Neural progenitor cell (in vitro differentiated cells): ENCODE results near the gene USP49. TPM values are rescaled to one million over a fixed set of nuclear protein-coding genes. Genes with fewer than 3 reads are reported as not detected.

Experiments
- DNase-seq: peaks from one replicate; pipeline ENCODE4 v3.0.0-alpha.2; 2016; ENCODE audit warnings: low spot score
- H2AFZ ChIP-seq: fragments of 200-600 bp; sonication (generic); replicated peaks from 2 replicates; pipeline ENCODE4 v1.6.1; 2016; ENCODE audit warnings: antibody characterized with exemption
- H3F3A ChIP-seq: fragments of 200-600 bp; sonication (generic); 2 replicates; pipeline ENCODE4 v1.6.1; 2016; ENCODE audit warnings: antibody characterized with exemption, low read depth
- H3K27ac ChIP-seq: fragments of 200-600 bp; sonication (generic); 2 replicates; pipeline ENCODE4 v1.5.1; 2016; ENCODE audit warnings: mild to moderate bottlenecking
- H3K27me3 ChIP-seq: fragments of 200-600 bp; sonication (generic); 2 replicates; pipeline ENCODE4 v1.6.1; 2016; ENCODE audit warnings: mild to moderate bottlenecking, moderate library complexity
- H3K36me3 ChIP-seq: fragments of 200-600 bp; sonication (generic); 2 replicates; pipeline ENCODE4 v1.5.1; 2016
- H3K4me1 ChIP-seq: fragments of 200-600 bp; sonication (generic); 2 replicates; pipeline ENCODE4 v1.6.1; 2016; ENCODE audit warnings: mixed run types
- H3K4me2 ChIP-seq: fragments of 200-600 bp; sonication (generic); 2 replicates; pipeline ENCODE4 v1.6.1; 2016
- H3K4me3 ChIP-seq: fragments of 200-600 bp; sonication (generic); 2 replicates; pipeline ENCODE4 v1.5.1; 2016
- H3K79me2 ChIP-seq: fragments of 200-600 bp; sonication (generic); 2 replicates; pipeline ENCODE4 v1.6.1; 2016; ENCODE audit warnings: low read depth
- H3K9ac ChIP-seq: fragments of 200-600 bp; sonication (generic); 2 replicates; pipeline ENCODE4 v1.6.1; 2016
- H3K9me3 ChIP-seq: fragments of 200-600 bp; sonication (generic); 2 replicates; pipeline ENCODE4 v1.5.1; 2016; ENCODE audit warnings: low read depth
- H4K20me1 ChIP-seq: fragments of 200-600 bp; sonication (generic); 2 replicates; pipeline ENCODE4 v1.6.1; 2016; ENCODE audit warnings: low read depth
- H3K27ac Mint-ChIP-seq: 3 replicates; pipeline ENCODE4 v1.8.0; 2021; ENCODE audit warnings: mixed read lengths
- H3K27me3 Mint-ChIP-seq: 2 replicates; pipeline ENCODE4 v1.8.0; 2022; ENCODE audit warnings: low read depth, mild to moderate bottlenecking, inconsistent platforms, moderate library complexity, mixed read lengths; ENCODE audit not compliant: insufficient read depth
- H3K36me3 Mint-ChIP-seq: 3 replicates; pipeline ENCODE4 v1.8.0; 2021; ENCODE audit warnings: mixed read lengths
- H3K4me1 Mint-ChIP-seq: 3 replicates; pipeline ENCODE4 v1.8.0; 2021; ENCODE audit warnings: mixed read lengths
- H3K4me3 Mint-ChIP-seq: 3 replicates; pipeline ENCODE4 v1.8.0; 2021; ENCODE audit warnings: mild to moderate bottlenecking, moderate library complexity, mixed read lengths
- H3K9me3 Mint-ChIP-seq: 3 replicates; pipeline ENCODE4 v1.8.0; 2020; ENCODE audit warnings: mixed read lengths
- CTCF ChIP-seq: fragments of 200-600 bp; sonication (generic); IDR thresholded peaks from 2 replicates; pipeline ENCODE4 v1.5.1; 2017; ENCODE audit warnings: antibody characterized with exemption, mild to moderate bottlenecking
- EZH2 ChIP-seq: fragments of 200-600 bp; sonication (generic); IDR thresholded peaks from 2 replicates; pipeline ENCODE4 v1.6.1; 2017; ENCODE audit warnings: antibody characterized with exemption, mild to moderate bottlenecking, moderate library complexity
- EZH2phosphoT487 ChIP-seq: fragments of 200-600 bp; sonication (generic); IDR thresholded peaks from 2 replicates; pipeline ENCODE4 v1.6.1; 2017; ENCODE audit warnings: antibody characterized with exemption
- total RNA-seq: library from RNA; depleted of rRNA; stranded (reverse); fragments of >200 nt; gene quantifications from 2 replicates; pipeline ENCODE4 v1.2.3, GENCODE V29; 2015; ENCODE audit warnings: low replicate concordance

Gene USP49
- total RNA-seq, 1 donor from 2014 or later = 25.0 TPM

DNA sequence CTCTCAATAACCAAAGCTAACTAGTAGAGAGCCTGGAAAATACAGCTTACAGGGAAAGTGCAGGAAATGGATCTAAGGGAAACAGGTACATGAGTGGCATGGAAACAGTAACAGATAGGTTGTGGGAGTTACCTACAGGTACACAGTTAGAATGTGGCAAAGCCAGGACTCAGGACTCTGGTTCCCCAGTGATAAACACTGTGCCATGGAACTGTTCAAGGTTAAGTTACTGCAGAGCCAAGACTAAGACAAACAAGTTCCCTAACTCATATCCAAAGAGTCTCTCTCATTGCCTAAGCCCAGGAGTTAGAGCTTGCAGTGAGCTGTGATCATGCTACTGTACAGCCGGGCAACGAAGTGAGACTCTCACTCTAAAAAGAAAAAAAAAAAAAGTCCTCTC, 19.2 kb upstream of the USP49 start:
- H3K36me3 Mint-ChIP-seq = peaks cover 4% of the 10 kb centered on the region
- H3K27ac Mint-ChIP-seq = no peak overlapping the region
- peaks cover 3% of the 10 kb centered on the region for H3K27me3 Mint-ChIP-seq
- Histone ChIP-seq H3K4me1 (no peaks in the 10 kb centered on the region), H3F3A (no peaks in the 10 kb centered on the region), H3K79me2 (peaks cover 39% of the 10 kb centered on the region), H3K9ac (no peak overlapping the region), H3K36me3 (no peaks in the 10 kb centered on the region), H3K4me3 (no peak overlapping the region), H3K27me3 (no peaks in the 10 kb centered on the region), H2AFZ (no peak overlapping the region), H4K20me1 (peaks cover 11% of the 10 kb centered on the region), H3K4me2 (no peak overlapping the region), H3K9me3 (no peaks in the 10 kb centered on the region), H3K27ac (no peak overlapping the region)
- no peaks in the 10 kb centered on the region for H3K4me1 Mint-ChIP-seq
- H3K9me3 Mint-ChIP-seq = no peaks in the 10 kb centered on the region
- no peak for DNase-seq
- TF ChIP-seq EZH2 = no peak
- no peak for TF ChIP-seq CTCF
- H3K4me3 Mint-ChIP-seq = no peak overlapping the region

- H3K4me3 Mint-ChIP-seq = no peak overlapping the region
- Histone ChIP-seq H4K20me1 (peaks cover 7% of the 10 kb centered on the region), H3K4me1 (no peaks in the 10 kb centered on the region), H3F3A (no peaks in the 10 kb centered on the region), H3K27me3 (no peaks in the 10 kb centered on the region), H3K36me3 (no peaks in the 10 kb centered on the region), H2AFZ (no peak overlapping the region), H3K4me3 (no peak overlapping the region), H3K79me2 (peaks cover 6% of the 10 kb centered on the region), H3K9me3 (no peaks in the 10 kb centered on the region), H3K27ac (no peak overlapping the region), H3K9ac (no peak overlapping the region), H3K4me2 (no peak overlapping the region)
- TF ChIP-seq EZH2phosphoT487 (no peak), CTCF (no peak), EZH2 (no peak)
- H3K27ac Mint-ChIP-seq = no peak overlapping the region
- no peak for DNase-seq
- no peaks in the 10 kb centered on the region for H3K4me1 Mint-ChIP-seq
- no peaks in the 10 kb centered on the region for H3K9me3 Mint-ChIP-seq
- H3K36me3 Mint-ChIP-seq = peaks cover 4% of the 10 kb centered on the region
- H3K27me3 Mint-ChIP-seq = peaks cover 2% of the 10 kb centered on the region
Measured at GRCh38 chr6:41909727-41910126, 14.6 kb upstream of the USP49 start.

DNA sequence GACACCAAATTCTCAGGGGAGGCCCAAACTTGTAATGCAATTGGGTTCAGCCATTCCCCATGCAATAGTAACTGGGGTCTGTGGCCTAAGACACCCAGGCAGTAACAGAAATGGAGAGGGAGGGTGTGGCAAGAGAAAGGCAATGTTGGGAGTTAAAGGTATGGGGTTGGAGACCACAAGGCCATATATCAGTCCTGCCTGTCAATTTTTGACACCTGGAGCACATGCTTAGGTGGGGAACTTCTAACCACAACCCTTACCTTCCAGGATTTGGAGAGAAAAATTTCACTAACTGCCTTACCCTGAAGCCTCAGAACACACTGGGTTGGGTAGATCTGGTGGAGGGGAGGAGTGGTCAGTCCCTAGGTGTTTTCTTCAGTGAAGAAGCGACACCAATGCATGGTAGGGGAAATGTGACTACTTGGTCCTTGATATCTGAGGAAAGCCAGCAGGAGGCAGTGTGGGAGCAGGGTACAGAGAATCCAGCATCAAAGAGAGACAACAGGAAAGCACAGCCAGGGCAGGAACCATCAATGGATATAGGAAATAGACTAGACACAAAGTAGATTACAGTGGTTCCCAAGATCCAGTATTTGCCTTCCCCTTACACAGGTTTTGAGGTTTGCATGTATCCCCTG, 6.8 kb upstream of the USP49 start:
- Histone ChIP-seq H3K36me3 (no peaks in the 10 kb centered on the region), H2AFZ (no peak overlapping the region), H3K9ac (no peak overlapping the region), H3K4me1 (no peaks in the 10 kb centered on the region), H3F3A (peaks cover 4% of the 10 kb centered on the region), H3K4me2 (no peak overlapping the region), H3K27me3 (no peaks in the 10 kb centered on the region), H3K4me3 (no peak overlapping the region), H3K27ac (no peak overlapping the region), H4K20me1 (no peaks in the 10 kb centered on the region), H3K9me3 (no peaks in the 10 kb centered on the region), H3K79me2 (no peaks in the 10 kb centered on the region)
- H3K9me3 Mint-ChIP-seq = no peaks in the 10 kb centered on the region
- peak; percentile 16 for DNase-seq
- H3K27me3 Mint-ChIP-seq = no peaks in the 10 kb centered on the region
- H3K4me3 Mint-ChIP-seq = no peak overlapping the region
- peaks cover 2% of the 10 kb centered on the region for H3K36me3 Mint-ChIP-seq
- no peak overlapping the region for H3K27ac Mint-ChIP-seq
- TF ChIP-seq CTCF (peak; percentile 42), EZH2phosphoT487 (no peak)
- H3K4me1 Mint-ChIP-seq = no peaks in the 10 kb centered on the region
